ENCODE results near the gene LCN15.
"Not testable (repeated sequence)": the region's sequence is repeated elsewhere in the genome, so short reads cannot be mapped to it uniquely, and the experiment has no call there.

Gene LCN15

DNA sequence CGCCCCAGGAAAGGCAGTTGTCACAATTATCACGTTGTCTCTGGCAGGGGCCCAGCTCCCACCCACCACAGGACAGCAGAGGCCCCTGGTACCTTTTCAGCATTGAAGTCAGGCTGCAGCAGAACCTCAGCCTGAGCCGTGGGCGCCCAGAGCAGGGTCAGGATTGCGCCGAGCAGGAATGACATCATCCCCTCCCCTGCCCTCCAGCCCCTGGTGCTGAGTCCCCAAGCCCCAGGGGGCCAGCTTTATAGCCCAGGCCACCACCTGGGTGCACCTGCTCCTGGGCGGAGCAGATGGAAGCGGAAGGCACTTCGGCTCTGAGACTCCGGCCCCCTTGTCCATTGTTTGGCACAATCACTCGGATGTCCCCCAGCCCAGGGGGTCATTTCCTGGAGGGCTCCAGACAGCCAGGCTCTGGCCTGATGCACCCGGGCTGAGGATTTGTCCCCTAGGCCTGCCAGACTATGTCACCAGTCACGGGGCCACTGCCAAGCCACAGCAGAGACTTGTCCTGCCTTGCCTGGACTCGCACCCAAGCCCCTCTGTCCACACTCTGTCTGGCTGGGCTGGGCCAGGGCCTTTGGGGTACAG, at the start of gene LCN15:
LCN15 (minus strand) TSS at position 218 of the 591 bp plus-strand sequence; CDS start at position 188, 30 bp downstream.
- no peak for DNase-seq (ENCODE audit: low spot score)

DNA sequence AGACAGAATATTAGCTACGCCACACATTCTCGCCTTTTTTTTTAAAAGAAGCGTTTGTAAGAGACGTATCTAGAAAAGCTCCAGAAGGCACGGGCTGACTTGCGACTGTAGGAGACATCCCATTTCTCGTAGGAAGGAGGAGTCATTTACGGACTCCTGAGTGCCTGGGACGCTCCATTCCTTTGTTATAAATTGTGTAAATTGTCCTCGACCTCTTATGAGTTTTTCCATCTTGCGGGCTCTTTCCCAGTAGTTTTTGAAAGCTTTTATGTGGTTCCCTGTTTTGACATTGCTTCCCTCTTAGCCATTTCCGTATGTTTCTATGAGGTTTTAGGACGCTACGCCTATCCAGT, 44.5 kb upstream of the LCN15 start:
- DNase-seq (ENCODE audit: low spot score): peak; percentile 60

GRCh38 chr9:136808075-136808805, 43.9 kb upstream of the LCN15 start:
- DNase-seq (ENCODE audit: low spot score): peak; percentile 37

- DNase-seq (ENCODE audit: low spot score): peak; percentile 97
Measured at GRCh38 chr9:136807281-136808074, 43.2 kb upstream of the LCN15 start, which contains the start of gene RABL6. Gene RABL6 (plus strand): TSS chr9:136807948. CDS start chr9:136808197, 249 bp downstream.

GRCh38 chr9:136806631-136807201, 42.4 kb upstream of the LCN15 start:
- no peak for DNase-seq (ENCODE audit: low spot score)

DNA sequence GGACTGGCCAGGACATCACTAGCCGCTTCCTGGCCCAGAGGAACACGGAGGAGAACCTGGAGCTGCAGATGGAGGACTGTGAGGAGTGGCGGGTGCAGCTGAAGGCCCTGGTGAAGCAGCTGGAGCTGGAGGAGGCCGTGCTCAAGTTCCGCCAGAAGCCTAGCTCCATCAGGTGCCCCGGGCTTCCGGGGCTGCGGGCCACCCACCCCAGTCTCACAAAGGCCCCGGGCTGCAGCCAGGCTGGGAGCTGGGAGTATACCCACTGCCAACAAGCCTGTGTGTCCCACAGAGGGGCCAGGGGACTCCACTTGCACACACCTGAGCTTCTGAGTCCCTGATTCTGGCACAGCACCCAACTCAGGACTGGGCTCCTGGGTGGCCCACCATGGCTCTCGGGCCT, 41.7 kb upstream of the LCN15 start:
- no peak for DNase-seq (ENCODE audit: low spot score)

DNA sequence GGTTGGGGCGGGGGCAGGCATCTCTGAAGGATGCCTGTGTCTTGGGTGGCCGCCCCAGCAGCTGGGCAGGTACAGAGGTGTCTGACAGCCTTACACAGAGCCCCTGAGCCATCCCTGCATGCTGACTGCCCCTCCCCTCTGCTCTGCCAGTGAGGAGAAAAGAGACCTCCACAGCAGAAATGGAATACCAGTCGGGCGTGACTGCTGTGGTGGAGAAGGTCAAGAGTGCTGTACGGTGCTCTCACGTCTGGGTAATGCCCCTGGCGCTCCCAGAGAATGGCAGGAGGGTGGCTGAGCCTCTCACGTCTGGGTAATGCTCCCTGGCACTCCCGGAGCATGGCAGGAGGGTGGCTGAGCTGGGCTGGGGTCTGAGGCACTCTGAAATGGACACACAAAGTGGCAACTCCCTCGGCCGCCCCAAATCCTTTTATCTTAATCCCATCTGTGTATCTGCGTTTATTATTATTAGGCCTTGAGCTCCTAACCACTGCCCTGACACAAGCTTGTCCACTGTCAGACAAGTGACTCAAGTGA, 41.0 kb upstream of the LCN15 start:
- no peak for DNase-seq (ENCODE audit: low spot score)

DNA sequence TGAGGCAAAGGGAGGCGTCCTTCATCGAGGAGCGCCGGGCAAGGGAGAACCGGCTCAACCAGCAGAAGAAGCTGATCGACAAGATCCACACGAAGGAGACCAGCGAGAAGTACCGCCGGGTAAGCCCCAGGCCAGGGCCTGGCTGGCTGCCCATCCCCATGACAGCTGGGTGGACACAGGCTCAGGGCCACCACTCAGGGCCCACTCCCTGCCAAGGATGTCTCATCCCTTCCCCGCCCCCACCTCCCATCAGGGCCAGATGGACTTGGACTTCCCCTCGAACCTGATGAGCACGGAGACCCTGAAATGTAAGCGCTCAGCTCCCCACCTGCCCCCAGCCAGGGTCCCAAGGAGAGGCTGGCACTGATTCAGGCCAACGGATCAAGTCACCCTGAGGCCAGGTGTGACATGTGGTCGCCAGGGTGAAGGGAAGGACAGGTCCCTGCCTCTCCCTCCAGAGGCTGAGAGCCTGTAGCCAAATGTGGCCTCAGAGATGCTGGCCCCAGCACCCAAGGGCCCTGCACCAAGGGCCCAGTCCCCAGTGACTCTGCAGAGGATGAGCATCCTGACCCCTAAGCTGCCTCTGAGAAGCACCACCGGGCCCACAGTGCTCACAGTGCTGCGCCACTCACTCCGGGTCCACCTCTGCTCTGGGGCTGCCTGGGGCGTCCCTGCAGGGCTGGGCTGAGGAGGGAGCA, 40.3 kb upstream of the LCN15 start:
- DNase-seq (ENCODE audit: low spot score): no peak

- DNase-seq (ENCODE audit: low spot score): no peak
Measured at GRCh38 chr9:136803551-136804508, 39.5 kb upstream of the LCN15 start.

- not testable (repeated sequence) for DNase-seq (ENCODE audit: low spot score)
Measured at GRCh38 chr9:136803009-136803550, 38.8 kb upstream of the LCN15 start.

GRCh38 chr9:136802321-136802720, 38.0 kb upstream of the LCN15 start:
- DNase-seq (ENCODE audit: low spot score): no peak

DNA sequence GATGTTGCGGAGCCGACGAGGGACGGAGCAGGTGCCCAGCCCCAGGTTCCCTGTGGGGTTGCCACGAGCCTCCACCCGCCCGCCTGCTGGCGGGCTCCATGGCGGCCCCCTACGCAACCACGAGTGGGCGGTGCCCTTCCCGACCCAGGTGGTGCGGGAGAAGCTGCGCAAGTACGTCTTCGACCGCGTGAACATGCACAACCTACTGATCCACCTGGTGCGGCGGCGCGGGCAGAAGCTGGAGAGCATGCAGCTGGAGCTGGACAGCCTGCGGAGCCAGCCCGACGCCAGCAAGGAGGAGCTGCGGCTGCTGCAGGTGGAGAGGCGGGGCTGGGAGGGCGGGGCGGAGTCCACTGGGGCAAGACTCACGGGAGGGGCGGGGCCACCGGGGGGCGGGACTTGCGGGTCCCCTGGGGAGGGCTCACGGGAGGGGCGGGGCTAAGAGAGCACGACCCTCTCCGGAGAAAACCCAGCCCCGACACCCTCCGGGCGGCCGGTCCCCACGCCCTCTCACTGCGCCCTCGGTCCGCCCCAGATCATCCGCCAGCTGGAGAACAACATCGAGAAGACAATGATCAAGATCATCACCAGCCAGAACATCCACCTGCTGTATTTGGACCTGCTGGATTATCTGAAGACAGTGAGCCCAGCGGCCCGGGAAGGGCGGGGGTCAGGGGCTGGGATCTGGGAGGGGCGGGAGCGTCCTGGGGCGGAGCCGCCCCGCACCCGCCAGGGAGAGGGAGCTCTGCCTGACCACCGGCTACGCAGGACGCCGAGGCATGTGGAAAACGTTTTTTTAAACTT, 35.7 kb upstream of the LCN15 start:
- DNase-seq (ENCODE audit: low spot score): peak; percentile 64

- no peak for DNase-seq (ENCODE audit: low spot score)
Measured at GRCh38 chr9:136799079-136799853, 34.9 kb upstream of the LCN15 start.

- DNase-seq (ENCODE audit: low spot score): no peak
Measured at GRCh38 chr9:136798708-136799078, 34.4 kb upstream of the LCN15 start.

- not testable (repeated sequence) for DNase-seq (ENCODE audit: low spot score)
Measured at GRCh38 chr9:136796775-136797347, 32.5 kb upstream of the LCN15 start.

GRCh38 chr9:136796238-136796774, 32.0 kb upstream of the LCN15 start, which contains the start of gene CCDC183:
Gene CCDC183 (plus strand): TSS chr9:136796338. CDS start chr9:136796398, 60 bp downstream.
- no peak for DNase-seq (ENCODE audit: low spot score)

GRCh38 chr9:136795000-136795348, 30.7 kb upstream of the LCN15 start:
- DNase-seq (ENCODE audit: low spot score): no peak
